Anterior cingulate cortex (tissue), 58 donors: Measurements from ENCODE around the gene EIF3I.
"Not testable (repeated sequence)": the region's sequence is repeated elsewhere in the genome, so short reads cannot be mapped to it uniquely, and the experiment has no call there.

ENCODE experiments used
- DNase-seq, 58 donors: peaks; one replicate each; lab custom pipeline; 2025; lab: John Stamatoyannopoulos, UW

Gene EIF3I

DNA sequence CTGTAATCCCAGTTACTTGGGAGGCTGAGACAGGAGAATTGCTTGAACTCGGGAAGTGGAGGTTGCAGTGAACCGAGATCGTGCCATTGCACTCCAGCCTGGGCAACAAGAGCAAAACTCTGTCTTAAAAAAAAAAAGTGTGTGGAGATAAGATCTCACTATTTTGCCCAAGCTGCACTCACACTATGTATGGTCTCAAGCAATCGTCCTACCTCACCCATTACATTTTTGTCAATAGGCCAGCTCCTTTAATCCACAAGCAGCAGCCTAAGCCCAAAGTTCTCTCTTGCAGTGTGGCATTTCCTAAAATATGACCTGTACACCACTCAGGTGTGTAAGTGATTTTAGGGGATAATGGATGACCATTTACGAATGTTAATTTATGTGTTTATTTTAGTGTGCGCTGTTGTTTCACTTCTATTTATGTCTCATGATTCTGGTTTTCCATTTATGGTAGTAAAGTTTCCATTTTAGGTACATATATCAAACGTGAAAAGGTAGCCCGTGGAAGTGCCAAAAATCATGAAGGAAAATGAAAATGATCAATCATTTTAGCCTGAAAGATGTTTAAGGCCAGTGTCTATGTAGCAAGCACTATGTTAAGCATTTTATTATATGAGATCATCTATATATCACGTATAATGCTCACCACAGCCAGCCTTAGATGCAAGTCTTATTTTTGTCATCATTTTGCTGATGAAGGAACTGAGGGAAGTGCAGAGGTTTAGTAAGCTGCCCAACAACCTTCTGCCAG lies 34.4 kb downstream of the EIF3I start:
- DNase-seq, result no peak

DNA sequence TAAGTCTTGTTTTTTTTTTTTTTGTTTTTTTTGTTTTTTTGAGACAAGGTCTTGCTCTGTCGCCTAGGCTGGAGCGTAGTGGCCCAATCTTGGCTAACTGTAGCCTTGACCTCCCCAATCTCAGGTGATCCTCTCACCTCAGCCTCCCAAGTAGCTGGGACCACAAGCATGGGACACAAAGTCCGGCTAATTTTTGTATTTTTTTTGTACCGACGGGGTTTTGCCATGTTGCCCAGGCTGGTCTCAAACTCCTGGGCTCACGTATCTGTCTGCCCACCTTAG lies 35.0 kb downstream of the EIF3I start:
- no peak for DNase-seq

GRCh38 chr1:32263236-32263593 lies 41.0 kb downstream of the EIF3I start:
- not testable (repeated sequence) for DNase-seq

DNA sequence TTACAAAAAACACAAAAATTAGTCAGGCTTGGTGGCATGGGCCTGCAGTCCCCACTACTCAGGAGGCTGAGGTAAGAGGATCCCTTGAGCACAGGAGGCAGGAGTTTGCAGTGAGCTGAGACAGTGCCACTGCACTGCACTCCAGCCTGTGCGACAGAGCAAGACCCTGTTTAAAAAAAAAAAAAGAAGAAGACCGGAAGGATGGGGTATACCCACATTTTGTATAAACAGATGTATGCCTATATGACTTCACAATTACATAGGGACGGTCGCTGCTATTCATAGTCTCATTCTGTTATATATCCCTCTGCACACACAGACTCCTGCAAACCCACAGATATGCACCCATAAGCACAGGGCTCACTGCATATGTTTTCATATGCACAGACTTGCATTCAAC lies 41.5 kb downstream of the EIF3I start:
- no peak for DNase-seq

DNA sequence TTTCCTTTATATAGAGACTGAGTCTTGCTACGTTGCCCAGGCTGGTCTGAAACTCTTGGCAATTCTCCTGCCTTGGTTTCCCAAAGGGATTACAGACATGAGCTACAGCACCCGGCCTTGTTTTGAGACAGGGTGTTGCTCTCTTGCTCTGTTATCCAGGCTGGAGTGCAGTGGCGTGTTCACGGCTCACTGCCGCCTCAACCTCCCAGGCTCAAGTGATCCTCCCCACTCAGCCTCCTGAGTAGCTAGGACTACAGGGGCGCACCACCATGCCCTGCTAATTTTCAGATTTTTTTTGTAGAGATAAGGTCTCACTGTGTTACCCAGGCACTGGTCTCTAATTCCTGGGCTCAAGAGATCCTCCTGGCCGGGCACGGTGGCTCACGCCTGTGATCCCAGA lies 43.6 kb downstream of the EIF3I start:
- DNase-seq, result no peak

GRCh38 chr1:32266921-32267591 lies 44.8 kb downstream of the EIF3I start:
- DNase-seq, result no peak

- DNase-seq, result no peak
Observed at GRCh38 chr1:32269744-32270143, 47.5 kb downstream of the EIF3I start.

GRCh38 chr1:32272557-32273390 lies 50.6 kb downstream of the EIF3I start:
- peak in 2 of 58 donors; percentile 12 to 39 for DNase-seq

DNA sequence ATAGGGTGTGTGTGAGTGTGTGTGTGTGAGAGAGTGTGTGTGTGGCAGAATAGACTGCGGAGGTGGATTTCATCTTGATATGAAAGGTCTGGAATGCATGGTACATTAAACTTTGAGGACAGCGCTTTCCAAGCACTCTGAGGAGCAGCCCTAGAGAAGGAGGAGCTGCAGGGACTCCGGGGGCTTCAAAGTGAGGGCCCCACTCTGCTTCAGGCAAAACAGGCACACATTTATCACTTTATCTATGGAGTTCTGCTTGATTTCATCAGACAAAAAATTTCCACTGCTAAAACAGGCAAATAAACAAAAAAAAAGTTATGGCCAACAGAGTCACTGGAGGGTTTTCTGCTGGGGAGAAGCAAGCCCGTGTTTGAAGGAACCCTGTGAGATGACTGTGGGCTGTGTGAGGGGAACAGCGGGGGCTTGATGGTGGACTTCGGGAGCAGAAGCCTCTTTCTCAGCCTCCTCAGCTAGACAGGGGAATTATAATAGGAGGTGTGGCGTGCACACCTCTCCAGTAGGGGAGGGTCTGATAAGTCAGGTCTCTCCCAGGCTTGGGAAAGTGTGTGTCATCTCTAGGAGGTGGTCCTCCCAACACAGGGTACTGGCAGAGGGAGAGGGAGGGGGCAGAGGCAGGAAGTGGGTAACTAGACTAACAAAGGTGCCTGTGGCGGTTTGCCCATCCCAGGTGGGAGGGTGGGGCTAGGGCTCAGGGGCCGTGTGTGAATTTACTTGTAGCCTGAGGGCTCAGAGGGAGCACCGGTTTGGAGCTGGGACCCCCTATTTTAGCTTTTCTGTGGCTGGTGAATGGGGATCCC lies 51.4 kb downstream of the EIF3I start:
- no peak for DNase-seq

- no peak for DNase-seq
Observed at GRCh38 chr1:32274646-32275340, 52.6 kb downstream of the EIF3I start.

- no peak for DNase-seq
Observed at GRCh38 chr1:32275424-32275823, 53.2 kb downstream of the EIF3I start.

- no peak for DNase-seq
Observed at GRCh38 chr1:32276032-32276782, 54.0 kb downstream of the EIF3I start.
